ENCODE measurements around the gene SLC41A3. TPM values are rescaled to one million over a fixed set of nuclear protein-coding genes. Genes with fewer than 3 reads are reported as not detected.

The SLC41A3 gene
- 56.0 and 211 TPM in 2 replicates for total RNA-seq

DNA sequence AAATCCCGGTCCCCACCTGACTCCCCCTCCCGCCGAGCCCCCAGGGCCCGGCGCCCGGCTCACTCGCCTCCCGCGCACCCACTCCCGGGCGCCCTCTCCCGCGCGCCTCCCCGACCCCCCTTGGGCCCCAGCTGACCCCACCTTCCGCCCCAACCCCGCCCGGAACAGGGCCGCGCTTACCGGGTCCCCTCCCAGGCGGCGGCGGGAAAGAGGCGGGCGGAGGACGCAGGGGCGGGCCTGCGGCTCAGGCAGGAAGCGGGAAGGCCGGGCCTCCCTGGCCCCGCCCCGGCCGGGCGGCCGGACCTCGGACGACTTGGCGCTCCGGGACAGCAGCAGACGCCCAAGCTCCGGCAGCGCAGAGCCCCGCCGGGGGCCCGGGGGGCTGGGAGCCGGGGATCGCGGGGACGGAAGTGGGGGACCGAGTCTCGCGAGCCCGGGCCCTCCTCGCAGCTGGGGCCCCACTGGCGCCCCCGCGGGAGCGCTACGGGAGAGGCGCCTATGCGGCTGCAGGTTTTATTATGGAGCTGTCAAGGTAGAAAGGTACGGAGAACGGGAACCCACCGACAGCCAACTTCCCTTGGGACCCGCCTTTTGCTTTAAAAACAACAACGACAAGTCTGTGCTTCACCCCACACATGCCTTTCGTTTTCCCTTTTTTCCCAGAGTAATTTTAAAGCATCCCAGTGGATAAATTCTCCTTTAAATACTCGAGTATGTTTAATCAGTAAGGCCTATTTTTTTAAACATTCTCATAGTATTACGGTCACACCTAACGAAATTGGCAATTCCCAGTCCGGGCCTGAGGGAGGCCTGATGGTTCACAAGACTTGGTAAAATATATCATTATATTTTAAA is at the start of gene SLC41A3:
TSS of gene SLC41A3 (minus strand) at position 212 of the 855 bp plus-strand sequence. CDS start 15,905 bp downstream, outside the sequence.
- peak; percentile 45 to 80 for DNase-seq (ENCODE audit: low read depth in 2 of 2)

DNA sequence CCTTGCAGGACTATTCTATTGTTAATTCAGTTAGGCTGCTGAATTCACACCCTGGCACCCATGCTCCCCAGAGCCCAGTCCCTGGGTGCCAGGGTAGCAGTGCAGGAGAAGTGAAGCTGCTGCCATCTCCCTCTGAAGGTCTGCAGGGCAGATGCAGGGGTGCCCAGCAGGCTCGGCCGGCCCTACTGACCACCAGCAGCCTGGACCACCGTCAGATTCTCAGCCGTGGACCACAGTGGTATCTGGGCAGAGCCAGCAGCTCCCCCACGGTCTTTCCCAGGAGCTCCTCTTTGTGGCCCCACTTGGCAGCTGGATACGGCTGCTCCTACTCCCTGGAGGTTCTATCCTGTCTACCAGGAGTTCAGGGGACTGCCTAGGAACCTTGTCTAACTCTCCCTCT is 49.7 kb upstream of the SLC41A3 start:
- DNase-seq (ENCODE audit: low read depth in 2 of 2) = no peak

DNA sequence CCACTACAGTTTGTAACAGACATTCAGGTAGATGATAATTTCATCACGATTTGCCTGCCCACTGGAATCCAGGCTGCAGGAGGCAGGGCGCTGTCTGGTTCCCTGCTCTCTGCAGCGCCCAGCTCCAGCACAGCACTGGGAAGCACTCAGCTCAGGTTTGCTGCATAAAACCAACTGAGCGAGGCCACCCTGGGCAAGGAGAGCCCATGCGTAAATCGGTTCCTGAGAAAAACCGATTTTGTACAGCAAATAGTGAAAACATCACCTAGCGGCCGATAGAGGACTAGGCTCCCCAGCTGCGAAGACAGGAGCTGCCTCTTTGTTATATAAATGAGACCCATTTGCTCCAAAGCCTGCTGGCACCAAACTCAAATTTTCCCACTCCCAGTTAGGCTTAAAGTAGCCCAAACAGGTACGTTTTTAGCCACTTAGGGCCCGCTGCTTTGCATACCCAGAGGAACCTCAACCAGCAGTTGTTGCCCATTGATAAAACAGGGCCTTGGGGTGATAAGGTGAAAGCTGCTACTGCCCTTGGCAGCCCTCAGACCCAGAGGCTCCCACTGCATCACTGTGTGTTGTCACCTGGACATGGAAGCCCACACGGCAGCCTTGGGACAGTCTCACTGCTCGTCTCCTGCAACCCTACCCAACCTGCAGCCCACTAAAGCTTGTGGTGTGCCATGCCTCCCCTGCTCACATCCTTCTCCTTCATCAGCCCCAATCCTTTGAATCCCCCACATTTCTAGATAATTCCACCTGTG is 49.0 kb upstream of the SLC41A3 start:
- no peak for DNase-seq (ENCODE audit: low read depth in 2 of 2)

DNA sequence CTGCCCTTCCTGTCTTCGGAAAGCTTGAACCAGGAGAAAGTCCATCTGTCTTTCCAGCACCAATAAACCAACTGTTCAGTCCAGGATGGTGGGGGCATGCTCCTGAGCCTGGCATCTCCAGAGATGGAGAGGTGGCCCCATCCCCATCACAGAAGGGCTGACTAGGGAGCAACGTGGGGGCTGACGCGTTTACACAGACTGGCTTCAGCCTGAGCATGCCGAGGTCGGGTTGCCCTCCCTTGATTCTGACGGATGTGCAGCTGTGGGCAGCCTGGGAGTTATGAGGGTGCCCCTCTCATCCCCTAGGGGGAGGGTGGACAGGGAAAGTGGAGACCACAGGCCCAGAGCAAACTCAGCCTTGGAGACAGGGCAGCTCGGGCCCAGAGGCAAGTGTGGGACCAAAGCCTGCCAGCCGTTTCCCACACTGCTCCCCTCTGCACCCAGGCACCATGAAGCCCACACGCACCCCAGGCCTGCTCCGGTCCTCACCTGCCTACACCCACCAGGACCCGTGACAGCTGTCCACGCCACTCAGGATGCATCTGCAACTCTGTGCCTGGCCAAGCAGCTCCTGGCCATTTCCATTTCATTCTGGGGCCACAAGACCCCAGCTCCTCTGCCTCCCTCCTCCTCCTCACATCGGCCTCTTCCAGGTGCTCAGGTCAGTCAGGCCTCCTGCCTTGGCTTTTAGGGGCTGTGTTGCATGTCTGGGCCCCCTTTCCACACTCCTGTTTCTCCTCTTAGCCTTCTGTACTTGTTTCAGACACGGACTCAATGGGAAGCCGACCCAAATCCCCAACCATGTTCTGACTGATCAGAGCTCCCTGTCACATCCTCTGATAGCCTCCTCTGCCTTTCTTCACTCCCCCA is 48.2 kb upstream of the SLC41A3 start:
- no peak for DNase-seq (ENCODE audit: low read depth in 2 of 2)

DNA sequence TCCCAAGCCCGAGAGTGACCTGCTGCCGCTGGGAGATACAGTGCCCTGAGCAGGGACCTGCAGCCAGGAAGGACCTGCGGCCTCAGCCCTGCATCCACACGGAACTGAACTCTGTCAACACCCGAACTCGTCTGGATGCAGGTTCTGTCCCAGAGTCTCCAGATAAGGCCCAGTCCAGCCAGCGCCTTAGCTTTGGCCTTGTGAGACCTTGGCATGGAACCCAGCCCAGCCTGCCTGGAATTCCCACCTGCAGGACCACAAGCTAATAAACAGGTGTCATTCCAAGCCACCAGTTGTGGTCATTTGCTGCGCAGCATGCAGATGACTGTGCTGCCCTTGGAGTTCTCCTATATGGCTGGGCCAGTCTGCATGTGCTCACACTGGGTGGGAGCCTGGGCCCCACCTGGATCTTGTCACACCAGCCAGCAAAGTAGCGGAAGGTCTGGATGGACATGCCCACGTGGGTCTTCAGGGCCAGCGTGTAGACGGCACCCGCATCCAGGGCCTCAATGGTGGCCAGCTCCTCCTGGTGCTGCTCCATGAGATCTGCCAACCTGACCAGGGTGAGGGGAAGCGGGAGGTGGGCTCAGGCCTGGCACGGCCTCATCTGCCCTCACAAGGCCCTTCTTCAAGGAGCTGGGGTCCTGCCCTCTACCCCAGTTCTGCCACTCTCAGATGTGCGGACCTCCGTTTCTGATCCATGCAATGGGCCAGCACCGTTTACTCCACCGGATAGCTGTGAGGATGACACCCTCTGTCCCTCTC is 47.2 kb upstream of the SLC41A3 start:
- DNase-seq (ENCODE audit: low read depth in 2 of 2) = no peak

DNA sequence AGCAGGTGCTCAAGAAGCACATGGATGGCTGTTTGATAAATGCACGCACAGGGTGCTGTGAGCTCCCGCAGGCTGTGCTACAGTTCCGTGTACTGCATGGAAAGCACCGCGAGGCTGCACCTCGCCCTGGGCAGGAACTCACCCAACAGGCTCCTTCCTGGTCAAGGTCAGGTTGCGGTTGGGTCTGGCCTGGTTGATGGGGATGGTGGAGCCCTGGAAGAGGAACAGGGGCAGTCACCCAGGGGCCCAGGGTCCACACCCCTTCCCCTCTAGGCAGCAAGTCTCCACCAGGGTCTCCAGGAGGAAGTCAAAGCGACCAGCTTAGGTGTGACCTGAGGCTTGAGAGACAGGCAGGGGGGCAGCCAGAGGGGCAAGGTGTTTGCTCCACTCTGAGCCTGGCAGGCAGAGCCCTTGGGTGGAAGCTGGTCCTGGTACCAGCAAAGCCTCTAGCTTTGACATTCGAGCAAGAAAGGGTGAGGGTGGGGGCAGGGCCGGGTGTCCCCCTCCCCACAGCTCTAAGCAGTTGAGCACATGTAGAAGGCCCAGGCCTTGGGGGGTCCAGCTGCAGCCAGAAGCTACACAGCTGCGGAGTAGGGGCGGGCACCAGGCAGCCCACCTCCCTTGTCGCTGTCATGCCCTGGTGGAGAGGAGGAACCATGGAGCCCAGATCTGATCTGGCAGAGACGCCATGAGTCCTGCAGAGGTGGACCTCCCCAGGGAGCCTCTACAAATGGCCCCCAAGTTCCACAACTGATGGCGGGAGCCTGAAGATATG is 46.3 kb upstream of the SLC41A3 start:
- DNase-seq (ENCODE audit: low read depth in 2 of 2) = peak in 1 of 2 donors; percentile 32

DNA sequence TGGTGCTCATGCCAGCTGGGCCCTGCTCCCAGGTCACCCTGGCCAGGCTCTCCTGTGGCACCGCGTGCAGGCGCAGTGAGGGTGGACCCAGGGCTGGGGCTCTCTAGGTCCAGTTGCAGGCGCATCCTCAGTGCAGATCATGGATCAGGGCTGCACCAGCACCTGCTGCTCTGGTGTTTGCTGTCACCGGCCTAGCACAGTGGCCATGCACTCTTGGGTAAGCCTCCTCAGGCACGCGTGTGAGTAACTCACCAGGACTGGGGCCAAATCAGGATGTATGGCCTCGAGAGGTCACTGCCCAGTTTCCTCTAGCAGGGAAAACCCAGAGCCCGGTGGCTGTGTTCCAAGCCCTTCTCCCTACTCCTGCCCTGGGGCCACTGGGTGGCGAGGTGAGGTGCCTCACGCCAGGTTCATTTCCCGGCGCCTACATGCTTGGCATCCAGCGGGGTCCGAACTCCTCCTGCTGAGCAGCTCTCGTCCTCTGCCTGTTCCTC is 45.5 kb upstream of the SLC41A3 start:
- DNase-seq (ENCODE audit: low read depth in 2 of 2) = peak; percentile 89 to 94

DNA sequence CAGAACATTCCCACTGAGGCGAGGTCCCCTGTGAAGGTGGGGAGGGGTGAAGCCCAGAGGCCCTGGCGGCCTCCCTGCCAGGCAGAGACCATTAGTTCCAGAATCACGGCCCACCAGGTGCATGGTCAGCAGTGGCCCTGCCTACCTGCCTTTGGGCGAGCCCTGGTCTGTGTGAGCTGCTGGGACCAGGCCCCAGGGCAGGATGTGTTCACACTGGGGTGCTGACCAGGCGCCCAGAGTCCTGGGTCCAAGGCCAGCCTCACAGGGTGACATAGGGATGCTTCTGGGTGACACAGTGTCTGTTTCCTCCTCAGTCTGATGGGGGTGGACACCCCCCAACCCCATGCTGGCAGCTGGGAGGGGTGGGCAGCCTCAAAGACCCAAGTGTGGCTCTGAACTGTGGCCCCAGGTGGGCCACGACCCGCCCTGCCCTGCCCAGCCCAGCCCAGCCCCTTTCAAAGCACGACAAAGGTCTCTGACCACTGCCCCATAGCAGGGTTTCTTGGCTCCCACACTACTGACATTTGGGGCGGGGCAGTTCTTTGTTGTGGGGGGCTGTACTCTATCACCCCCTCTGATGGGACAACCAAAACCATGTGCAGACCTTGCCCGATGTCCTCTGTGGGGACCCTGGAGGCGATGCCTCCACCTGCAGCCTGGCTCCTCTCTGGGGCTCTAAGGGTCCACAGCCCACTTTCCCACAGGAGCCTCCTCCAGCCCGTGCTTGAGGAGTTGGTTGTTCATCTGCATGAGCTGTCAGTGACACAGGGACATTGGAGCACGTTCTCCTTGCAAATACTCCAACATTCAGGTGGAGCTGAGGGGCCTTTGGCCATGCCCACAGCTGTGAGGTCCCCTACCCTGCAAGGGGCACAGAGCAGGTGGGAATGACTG is 44.8 kb upstream of the SLC41A3 start:
- DNase-seq (ENCODE audit: low read depth in 2 of 2) = no peak

DNA sequence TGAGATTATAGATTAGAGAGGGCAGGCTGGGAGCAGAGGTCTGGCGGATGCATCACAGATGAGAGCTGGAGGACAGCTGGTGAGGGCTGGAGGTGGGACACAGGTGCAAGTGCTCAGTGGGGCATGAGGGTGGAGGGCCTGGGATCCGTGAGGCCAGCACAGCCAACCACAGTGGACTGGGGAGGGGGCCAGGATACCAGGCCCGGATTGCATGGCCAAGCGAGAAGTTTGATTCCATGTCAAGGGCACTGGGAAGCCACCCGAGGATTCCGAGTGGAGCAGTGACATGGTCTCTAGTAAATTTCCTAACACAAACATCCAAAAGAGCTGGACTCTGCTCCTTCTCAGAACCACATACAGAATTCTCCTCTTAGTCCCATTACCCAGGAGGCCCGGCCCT is 44.0 kb upstream of the SLC41A3 start:
- DNase-seq (ENCODE audit: low read depth in 2 of 2) = no peak

DNA sequence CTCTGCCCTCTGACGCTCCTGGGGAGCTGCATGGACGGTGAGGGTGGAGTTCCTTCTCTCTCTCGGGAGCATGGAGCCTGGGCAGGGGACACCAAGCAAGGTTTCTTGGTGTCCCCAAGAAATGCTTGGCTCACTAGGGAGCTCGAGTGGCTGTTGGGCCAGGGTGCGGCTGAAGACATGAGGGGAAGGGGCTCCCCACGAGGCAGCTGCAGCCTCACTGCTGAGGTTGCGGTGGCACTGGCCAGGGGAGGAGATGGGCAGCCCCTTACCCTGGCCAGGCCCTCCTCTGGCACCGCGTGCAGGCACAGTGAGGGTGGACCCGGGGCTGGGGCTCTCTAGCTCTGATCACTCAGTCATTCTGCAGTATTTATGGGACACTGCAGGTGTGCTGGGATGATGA is 43.5 kb upstream of the SLC41A3 start:
- DNase-seq (ENCODE audit: low read depth in 2 of 2) = no peak

DNA sequence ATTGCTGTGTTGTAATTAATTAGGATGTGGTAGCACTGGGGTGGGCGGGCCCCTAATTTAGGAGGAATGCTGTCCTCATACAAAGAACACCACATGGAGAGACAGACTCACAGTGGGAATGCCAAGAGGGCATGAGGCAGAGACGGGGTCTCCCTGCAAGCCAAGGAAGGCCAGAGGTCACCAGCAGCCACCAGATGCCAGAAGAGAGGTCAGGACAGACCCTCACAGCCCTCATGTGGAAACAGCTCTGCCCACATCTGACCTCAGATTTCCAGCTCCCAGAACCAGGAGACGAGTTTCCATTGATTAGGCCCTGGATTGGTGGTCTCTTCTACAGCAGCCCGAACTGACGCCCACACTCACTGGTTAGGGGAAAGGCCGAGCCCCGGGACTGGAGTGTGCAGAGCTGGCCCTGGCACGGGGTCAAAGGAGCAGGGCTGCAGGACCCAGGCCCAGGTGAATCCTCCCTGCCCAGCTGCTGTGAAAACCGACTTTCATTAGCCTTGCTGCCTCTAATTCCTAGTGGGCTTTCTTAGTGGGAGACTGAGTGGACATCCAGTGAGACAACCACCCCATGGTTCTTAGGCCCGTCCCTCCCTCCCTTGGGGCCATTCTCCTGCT is 43.0 kb upstream of the SLC41A3 start:
- DNase-seq (ENCODE audit: low read depth in 2 of 2) = no peak

DNA sequence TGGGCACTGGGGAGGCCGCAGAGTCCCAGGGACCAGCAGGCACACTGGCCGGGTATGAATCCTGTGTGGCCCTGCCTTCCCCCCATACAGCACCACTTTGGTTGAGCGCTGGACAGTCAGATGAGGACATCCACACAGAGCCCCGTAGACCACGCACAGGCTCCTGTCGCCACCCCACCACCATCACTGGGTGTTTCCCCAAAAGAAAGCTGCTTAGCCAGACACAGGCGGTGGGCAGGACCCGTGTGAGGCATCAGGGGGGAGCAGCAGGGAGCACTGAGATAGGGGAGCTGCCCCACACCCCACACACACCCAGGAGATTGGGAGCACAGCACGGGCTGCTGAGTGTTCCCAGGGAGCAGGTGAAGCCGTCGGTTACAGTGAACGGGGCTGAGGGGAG is 42.4 kb upstream of the SLC41A3 start:
- DNase-seq (ENCODE audit: low read depth in 2 of 2) = no peak

DNA sequence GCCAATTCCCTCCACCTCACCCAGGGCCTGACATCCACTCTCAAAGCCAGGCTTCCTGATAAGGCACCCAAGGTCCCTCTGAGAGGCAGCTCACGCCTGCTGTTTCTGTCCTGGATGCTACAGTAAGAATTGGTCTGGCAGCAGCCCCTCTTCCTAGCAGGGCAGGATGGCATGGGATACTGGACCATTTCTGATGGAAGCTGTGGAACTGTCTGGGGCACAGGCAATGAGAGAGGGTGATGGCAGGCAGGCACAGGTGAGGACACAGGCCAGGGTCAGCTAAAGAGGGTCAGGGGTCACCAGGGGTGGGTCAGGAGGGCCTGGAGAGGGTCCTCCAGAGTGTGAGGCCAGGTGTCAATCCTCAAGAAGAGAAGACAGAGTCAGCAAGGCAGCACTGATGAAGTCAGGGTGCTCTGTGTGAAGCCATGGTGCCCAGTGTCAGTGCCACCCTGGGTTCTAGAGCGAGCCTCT is 41.9 kb upstream of the SLC41A3 start:
- DNase-seq (ENCODE audit: low read depth in 2 of 2) = no peak

DNA sequence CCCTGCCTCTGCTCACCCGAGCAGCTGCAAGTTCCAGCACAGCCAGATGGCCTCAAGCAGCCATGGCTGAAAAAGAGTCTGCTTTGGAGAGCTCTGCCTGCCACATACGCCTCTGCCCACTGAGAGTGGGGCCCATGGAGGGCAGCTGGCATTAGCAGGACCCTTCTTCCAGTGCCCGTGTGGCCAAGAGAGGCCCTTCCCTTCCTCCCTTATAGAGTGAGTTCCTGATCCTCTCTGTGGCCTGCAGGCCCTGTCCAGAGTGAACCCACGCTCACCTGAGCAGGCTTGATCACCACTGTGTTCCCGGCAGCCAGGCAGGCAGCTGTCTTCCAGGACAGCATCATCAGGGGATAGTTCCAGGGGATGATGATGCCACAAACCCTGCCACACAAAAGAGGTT is 41.4 kb upstream of the SLC41A3 start:
- DNase-seq (ENCODE audit: low read depth in 2 of 2) = no peak

DNA sequence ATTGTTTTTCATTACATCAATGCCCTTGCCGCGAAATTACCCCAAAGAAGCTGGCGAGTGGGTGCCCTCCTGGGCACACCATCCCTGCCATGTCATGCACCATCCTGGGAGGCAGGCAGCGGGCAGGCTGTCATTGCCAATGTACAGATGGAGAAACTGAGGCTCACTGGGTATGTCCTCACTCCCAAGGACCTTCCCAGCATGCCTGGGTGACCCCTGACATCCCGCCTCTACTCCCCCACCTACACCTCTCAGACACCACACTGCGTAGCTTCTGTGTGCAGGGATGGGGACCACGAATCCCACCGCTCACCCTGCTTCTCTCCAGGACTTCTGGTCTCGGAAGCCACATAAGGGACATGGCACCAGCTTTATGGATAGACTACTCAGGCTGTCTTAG is 41.0 kb upstream of the SLC41A3 start:
- no peak for DNase-seq (ENCODE audit: low read depth in 2 of 2)

DNA sequence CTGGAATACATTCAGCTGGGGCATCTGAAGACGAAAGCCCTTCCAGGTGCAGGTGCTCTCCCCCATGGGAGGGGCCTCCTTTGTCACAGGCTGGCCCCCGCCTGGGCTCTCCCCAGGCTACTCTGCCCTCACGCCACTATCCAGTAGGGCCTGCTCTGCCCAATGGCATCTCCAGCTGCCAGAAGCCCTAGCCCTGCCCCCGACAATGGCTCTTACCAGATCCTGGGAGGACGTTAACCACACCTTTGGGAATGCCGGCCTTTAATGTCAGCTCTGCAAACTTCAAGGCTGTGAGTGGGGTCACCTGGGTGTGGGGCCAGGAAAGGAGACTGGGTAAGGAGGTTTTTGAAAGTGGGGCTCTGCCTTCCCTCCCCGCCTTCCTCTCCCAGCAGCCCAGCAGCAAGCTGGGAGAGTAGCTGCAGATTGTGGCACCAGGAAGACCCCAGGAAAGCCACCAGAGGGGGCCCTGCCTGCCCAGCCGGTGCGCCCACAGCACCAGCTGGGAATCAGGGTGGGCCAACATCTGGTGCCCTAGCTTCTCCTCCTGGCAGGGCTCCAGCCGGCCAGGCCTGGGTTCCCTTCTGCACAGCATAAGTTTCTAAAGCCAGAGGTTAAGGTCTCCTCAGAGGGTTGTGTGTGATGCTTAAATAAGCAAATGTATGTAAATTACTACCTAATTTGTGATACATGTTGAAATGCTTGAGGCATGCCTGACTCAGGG is 40.4 kb upstream of the SLC41A3 start:
- DNase-seq (ENCODE audit: low read depth in 2 of 2) = no peak

DNA sequence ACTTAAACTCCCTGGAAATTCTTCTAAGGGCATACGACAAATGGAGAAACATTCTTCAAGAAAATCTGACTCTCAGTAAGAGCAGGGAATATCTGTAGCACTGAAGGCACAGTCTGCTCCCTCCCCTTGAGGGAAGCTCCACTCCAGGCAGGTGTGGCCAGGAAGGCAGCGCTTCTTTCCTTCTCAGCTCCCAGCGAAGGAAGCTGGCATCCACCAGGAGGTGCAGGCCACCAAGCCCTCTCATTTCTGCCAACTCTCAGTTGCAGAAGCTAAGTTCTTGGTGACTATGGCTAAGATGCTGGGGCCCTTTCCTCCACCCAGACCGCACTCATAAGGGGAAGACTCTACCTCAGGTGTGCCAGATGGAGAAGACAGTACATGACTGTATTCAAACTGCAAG is 37.7 kb upstream of the SLC41A3 start:
- no peak for DNase-seq (ENCODE audit: low read depth in 2 of 2)

DNA sequence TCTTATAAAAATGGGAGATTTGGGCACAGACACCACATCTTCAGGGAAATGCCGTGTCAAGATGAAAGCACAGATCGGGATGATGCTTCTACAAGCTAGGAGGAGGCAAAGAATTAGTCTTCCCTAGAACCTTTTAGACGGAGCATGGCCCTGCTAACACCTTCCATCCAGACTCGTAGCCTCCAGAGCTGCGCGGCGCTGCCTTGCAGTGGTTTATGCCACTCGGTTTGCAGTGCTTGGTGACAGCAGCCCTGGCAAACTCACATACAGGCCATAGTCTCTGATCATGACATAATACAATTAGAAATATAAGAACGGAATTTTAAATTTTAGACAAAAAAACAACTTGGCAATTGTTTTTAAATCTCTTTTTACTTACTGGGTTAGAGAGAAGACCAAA is 37.1 kb upstream of the SLC41A3 start:
- no peak for DNase-seq (ENCODE audit: low read depth in 2 of 2)
